Ammon's horn (tissue), 1 donor: ENCODE results near the gene EIF1B.
"Not testable (repeated sequence)": the region's sequence is repeated elsewhere in the genome, so short reads cannot be mapped to it uniquely, and the experiment has no call there.

Experiments
- DNase-seq: peaks from one replicate; pipeline ENCODE4 v3.0.0-alpha.2; 2016; ENCODE audit warnings: low spot score

Gene EIF1B

GRCh38 chr3:40309418-40309924 lies at the start of gene EIF1B:
TSS of gene EIF1B (plus strand) at chr3:40309707. CDS start at chr3:40309942, 235 bp downstream.
- peak; percentile 96 for DNase-seq

- DNase-seq: peak; percentile 20
These were observed 47.2 kb upstream of the EIF1B start for GRCh38 chr3:40262331-40262730.

- DNase-seq: no peak
These were observed 45.1 kb upstream of the EIF1B start for GRCh38 chr3:40264451-40264850.

DNA sequence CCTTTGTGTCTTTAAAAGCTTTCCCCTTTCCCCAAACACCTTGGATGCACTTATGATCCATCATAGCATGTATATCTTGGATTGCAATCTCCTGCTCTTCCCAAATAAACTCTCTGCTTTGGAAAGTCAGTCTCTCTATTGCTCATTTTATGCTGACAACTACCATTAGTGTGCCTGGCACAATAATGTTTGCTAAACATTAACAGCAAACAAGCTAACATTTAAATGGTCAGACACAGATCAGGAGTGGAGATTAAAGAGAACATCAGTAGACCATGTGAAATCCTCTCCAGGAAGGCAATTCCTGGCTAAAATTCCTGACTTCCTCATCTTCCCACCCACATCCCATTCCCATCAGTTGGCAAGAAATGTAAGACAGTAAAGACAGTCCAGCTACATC lies 44.3 kb upstream of the EIF1B start:
- DNase-seq: no peak

GRCh38 chr3:40267937-40268724 lies 41.4 kb upstream of the EIF1B start:
- no peak for DNase-seq

DNA sequence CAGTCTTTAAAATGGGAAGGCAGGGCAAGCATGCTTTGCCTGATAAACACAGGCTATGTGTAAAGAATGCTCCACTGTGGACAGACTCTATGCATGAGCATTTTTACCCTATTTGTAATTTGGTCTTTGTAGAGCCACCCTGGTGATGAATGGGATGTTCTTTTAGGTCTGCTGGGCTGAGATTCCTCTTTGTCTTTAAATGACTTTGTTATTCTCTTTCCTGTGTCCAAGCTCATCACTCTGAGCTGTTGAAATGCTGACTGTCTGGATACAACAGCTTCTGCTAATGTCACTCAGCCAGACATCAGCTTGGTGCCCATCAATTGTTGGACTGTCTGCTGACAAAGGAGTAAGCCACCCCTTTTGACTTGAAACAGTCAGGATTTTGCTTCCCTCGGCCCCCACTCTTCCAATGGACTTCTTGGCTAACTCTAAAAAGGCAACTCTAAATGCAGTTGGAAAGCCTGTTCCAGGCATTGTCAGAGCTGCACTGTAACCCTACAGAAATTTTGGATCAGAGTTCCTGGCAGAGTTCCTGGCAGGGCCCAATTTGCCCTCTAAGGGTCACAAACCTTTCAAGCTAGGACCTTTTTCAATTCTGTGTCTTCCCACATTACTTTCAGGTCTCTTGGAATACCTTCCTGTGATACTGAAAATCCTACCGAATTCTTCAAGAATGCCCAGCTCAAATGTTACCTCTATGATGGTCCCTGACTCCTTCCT lies 40.5 kb upstream of the EIF1B start:
- peak; percentile 74 for DNase-seq

DNA sequence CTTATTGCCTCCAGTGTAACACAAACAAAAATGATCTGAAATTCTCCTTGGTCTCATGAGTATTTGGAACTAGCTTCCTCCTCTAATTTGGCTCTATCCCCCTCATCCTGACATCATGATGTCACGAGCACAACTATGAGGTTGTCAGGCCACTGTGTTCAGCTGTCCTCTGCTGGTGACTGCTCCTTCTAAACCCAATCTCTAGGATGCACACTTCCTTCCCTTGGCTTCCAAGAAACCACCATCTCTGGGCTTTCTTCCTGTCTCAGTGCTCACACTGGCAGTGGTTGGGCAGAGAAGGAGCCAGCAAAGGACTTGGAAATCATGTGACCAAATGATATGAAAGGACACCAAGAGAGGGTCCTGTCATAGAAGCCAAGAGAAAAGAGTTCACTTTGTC lies 30.7 kb upstream of the EIF1B start:
- DNase-seq: no peak

DNA sequence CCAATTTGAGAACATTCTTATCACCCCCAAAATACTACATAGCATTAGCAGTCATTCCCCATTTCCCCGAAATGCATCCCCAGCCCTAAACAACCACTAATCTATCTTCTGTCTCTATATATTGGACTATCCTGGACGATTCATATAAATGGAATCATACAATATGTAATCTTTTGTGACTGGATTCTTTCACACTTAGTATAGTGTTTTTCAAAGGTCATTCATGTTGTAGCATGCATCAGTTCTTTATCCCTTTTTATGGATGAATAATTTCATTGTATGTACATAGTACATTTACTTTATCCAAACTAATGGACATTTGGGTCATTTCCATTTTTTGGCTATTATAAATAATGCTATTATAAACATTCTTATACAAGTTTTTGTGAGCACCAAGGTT lies 27.5 kb upstream of the EIF1B start:
- DNase-seq: no peak

DNA sequence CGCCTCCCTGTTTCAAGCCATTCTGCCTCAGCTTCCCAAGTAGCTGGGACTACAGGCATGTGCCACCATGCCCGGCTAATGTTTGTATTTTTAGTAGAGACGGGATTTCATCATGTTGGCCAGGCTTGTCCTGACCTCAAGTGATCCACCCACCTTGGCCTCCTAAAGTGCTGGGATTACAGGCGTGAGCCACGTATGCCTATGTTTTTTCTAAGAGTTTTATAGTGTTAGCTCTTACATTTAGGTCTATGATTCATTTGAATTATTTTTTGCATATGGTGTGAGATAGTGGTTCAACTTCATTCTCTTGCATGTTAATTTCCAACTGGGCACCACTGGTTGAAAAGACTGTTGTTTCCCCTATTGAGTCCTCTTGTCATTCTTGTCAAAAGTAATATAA lies 26.4 kb upstream of the EIF1B start:
- DNase-seq: not testable (repeated sequence)

GRCh38 chr3:40287248-40287647 lies 22.3 kb upstream of the EIF1B start:
- no peak for DNase-seq

DNA sequence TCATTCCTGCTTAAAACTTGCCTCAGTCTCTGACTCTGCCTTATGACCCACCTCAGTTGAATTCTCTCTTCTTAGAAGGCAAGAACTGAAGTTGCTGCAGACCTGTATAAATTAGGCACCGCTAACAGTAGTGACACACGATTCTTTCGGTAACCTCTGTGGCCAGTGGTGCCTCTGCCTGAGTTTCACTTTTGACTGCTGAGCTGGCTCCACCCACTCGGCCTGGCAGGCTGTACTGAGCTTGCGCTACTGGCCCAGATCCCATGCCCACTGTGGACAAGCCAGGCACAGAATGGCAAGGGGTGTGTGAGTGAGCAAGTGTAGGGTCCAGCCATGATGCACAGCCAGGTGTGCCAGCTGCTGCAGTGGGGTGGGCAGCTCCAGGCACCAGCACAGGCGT lies 19.1 kb upstream of the EIF1B start:
- no peak for DNase-seq

DNA sequence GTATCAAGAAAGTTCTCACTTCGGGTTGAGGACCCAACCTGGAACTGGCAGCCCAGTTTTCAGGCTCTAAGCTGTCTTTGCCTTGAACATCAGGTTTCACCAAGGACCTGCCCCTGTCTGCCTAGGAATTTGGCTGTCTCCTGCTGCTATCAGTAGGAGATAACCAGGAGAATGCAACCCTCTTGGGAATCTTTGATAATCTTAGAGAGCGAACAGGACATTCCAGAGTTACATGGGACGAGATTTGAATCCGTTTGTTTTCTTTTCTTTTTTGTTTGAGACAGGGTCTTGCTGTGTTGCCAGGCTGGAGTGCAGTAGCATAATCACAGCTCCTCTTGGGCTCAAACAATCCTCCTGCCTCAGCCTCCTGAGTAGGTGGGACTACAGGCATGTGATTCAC lies 18.0 kb upstream of the EIF1B start:
- no peak for DNase-seq

DNA sequence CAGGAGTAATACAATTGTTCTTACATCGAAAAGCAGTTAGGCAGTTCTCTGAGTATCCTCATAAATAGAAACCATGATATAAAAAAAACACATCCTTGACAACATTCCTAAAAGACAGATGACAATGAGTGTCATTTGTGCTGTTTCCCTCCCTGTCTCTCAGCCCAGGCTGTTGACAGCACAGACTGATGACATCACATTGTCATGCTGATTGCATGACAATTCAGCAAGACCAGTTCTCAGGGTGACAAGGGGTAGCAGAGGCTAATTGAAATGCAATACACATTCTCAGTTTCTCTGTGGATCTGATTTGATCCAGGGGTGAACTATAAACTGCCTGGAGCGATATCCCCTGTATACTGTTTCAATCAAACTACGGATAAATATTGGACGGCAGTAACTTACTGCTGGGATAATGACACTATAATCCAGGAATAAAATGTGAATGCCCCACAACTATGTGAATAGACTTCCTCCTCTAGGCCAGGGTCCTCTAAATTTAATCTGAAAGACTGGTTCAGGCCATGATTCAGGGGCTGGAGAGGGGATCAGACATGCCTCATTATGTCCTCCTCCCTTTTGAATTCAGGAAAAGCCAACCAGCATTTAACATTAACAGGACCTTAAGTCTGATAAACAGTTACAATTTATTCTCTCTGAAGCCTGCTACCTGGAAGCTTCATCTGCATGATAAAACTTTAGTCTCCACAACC lies 16.7 kb upstream of the EIF1B start:
- DNase-seq: peak; percentile 85

- no peak for DNase-seq
These were observed 15.1 kb upstream of the EIF1B start for GRCh38 chr3:40294434-40294833.

DNA sequence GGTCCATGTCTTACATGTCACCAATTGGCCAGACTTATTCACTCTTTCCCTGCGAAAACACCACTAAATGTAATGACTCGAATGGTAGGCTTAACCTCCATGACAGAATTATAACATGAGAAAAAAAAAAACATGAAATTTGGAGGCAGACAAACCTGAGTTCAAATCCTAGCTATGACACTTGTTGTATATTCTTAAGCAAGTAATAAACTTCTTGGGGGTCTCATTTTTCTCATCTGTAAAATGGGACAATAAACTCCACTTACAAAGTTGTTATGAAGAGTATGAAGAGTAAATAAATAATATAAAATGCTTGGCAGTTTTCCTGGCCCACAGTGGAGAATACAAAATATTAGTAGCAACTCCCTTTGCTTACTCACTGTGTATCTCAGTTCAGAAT lies 11.4 kb upstream of the EIF1B start:
- DNase-seq: no peak

GRCh38 chr3:40299130-40299720 lies 10.3 kb upstream of the EIF1B start:
- no peak for DNase-seq

- no peak for DNase-seq
These were observed 9.7 kb upstream of the EIF1B start for GRCh38 chr3:40299721-40300335.

DNA sequence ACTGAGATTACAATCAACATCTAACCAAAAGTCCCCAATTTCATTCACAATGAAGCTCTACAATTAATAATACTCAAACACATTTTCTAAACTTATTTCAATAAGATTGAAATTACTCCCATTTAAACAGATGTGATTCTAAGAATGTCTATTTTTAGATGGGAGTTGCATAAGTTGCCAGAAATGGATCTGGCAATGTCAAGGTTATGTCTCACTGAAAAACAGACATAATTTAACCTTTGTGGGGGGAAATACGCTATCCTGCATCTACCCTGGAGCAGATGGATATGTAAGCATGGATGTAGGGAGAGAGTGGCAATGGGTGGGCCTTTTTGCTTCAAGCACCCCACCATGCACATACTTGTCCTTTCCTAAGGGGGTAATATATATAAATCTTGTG lies 6.7 kb upstream of the EIF1B start:
- DNase-seq: no peak

GRCh38 chr3:40304352-40304751 lies 5.2 kb upstream of the EIF1B start:
- DNase-seq: no peak

- DNase-seq: no peak
These were observed 3.2 kb upstream of the EIF1B start for GRCh38 chr3:40306336-40306735.

DNA sequence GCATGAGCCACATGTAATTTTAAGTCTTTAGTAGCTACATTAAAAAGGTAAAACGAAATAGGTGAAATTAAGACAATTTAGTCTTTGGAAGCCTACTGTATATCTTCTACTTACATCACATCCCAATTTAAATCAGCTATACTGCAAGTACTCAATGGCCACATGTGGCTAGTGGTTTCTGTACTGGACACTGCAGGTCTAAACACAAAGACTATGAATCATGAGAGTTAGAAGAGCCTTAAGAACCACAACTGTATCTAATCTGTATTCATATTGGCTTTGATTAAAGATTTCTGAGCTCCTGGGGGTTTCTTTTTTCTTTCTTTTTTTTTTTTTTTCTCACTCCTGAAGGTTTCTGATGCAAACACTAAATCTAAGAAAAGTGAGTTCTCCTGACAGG lies 2.3 kb upstream of the EIF1B start:
- DNase-seq: no peak
